MM.1S (cell line): ENCODE results near the gene RALGAPA2.

ENCODE experiments used
- DNase-seq: peaks from one replicate; pipeline ENCODE4 v3.0.0-alpha.2; 2015
- H2AFZ ChIP-seq: fragments of 300-600 bp; sonication (generic); 2 replicates; pipeline ENCODE4 v1.6.0; 2016; ENCODE audit warnings: antibody characterized with exemption, low read length
- H3F3A ChIP-seq: fragments of 300-600 bp; sonication (generic); 2 replicates; pipeline ENCODE4 v1.6.1; 2016; ENCODE audit warnings: mild to moderate bottlenecking, antibody characterized with exemption, low read length, moderate library complexity, mixed read lengths; ENCODE audit not compliant: insufficient read depth
- H3K27ac ChIP-seq: fragments of 300-600 bp; sonication (generic); 2 replicates; pipeline ENCODE4 v1.5.1; 2016; ENCODE audit warnings: mild to moderate bottlenecking, low read length
- H3K27me3 ChIP-seq: fragments of 300-600 bp; sonication (generic); replicated peaks from 2 replicates; pipeline ENCODE4 v1.6.0; 2016; ENCODE audit warnings: low read length; ENCODE audit not compliant: insufficient read depth
- H3K36me3 ChIP-seq: fragments of 300-600 bp; sonication (generic); replicated peaks from 2 replicates; pipeline ENCODE4 v1.6.1; 2016; ENCODE audit warnings: mild to moderate bottlenecking, low read length, mixed read lengths; ENCODE audit not compliant: insufficient read depth
- H3K4me1 ChIP-seq: fragments of 300-600 bp; sonication (generic); 2 replicates; pipeline ENCODE4 v1.6.1; 2016; ENCODE audit warnings: low read length, mixed read lengths
- H3K4me2 ChIP-seq: fragments of 300-600 bp; sonication (generic); 2 replicates; pipeline ENCODE4 v1.6.0; 2016; ENCODE audit warnings: low read depth, low read length
- H3K4me3 ChIP-seq: fragments of 300-600 bp; sonication (generic); 2 replicates; pipeline ENCODE4 v1.5.1; 2016; ENCODE audit warnings: low read length, mixed read lengths
- H3K79me2 ChIP-seq: fragments of 300-600 bp; sonication (generic); 2 replicates; pipeline ENCODE4 v1.6.1; 2016; ENCODE audit warnings: mixed run types, low read length, mixed read lengths
- H3K9ac ChIP-seq: fragments of 300-600 bp; sonication (generic); 2 replicates; pipeline ENCODE4 v1.6.1; 2016; ENCODE audit warnings: low read length, mixed read lengths
- H3K9me2 ChIP-seq: fragments of 300-600 bp; sonication (generic); replicated peaks from 2 replicates; pipeline ENCODE4 v1.6.1; 2016; ENCODE audit warnings: mild to moderate bottlenecking, low read length, mixed read lengths; ENCODE audit not compliant: insufficient read depth
- H3K9me3 ChIP-seq: fragments of 300-600 bp; sonication (generic); replicated peaks from 2 replicates; pipeline ENCODE4 v1.6.1; 2016; ENCODE audit warnings: mild to moderate bottlenecking, low read length, mixed read lengths; ENCODE audit not compliant: insufficient read depth
- H4K20me1 ChIP-seq: fragments of 300-600 bp; sonication (generic); 2 replicates; pipeline ENCODE4 v1.6.1; 2016; ENCODE audit warnings: mild to moderate bottlenecking, low read length, moderate library complexity, mixed read lengths; ENCODE audit not compliant: insufficient read depth
- CTCF ChIP-seq: fragments of 300-600 bp; sonication (generic); IDR thresholded peaks from 2 replicates; pipeline ENCODE4 v1.5.1; 2016; ENCODE audit warnings: antibody characterized with exemption, low read length, mixed read lengths
- EZH2 ChIP-seq: fragments of 300-600 bp; sonication (generic); optimal IDR thresholded peaks from 2 replicates; pipeline ENCODE3; 2017; ENCODE audit warnings: low read depth, mild to moderate bottlenecking, antibody characterized with exemption, low read length, mixed read lengths
- EZH2phosphoT487 ChIP-seq: fragments of 300-600 bp; sonication (generic); IDR thresholded peaks from 2 replicates; pipeline ENCODE4 v1.6.1; 2018; ENCODE audit warnings: antibody characterized with exemption, low read length

Gene RALGAPA2

DNA sequence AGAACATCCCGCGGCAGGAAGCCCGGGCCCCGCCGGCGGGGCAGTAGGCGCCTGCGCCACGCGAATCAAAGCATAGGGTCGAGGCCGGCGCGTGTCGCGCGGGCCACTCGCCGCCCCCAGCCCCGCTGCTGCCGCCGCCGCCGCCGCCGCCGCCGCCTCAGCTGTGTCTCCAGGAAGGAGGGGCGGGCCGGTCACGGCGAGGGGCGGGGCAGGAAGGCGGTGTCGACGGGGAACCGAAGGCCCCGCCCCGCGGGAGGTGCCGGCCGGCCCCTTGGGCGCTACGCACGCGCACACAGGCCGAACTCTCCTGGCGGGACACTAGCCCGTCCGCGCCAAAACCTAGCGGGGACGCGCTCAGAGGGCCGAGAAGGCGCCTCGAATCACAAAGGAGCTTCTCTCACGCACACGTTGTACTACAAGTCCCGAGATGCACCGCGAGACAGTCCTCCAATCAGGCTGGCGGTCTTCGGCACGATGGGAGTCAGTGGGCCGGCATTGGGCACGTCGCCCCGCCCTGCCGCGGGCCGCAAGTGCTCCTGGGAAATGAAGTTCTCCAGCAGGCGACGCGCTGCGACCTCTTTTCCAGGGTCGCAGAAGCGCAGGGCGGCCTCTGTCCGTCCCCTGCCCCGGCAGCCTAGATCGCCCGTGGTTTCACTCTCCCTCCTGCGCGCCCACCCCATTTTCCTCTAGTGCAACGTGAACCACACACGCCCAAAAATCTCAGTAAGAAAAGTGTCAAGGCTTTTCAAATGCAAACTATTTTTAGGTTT is at the start of gene RALGAPA2:
TSS of gene RALGAPA2 (minus strand) at position 171 of the 770 bp plus-strand sequence. CDS start at position 7, 164 bp downstream.
- Histone ChIP-seq H3K27ac (peak within 1 kb of the TSS; percentile 76; the same call in 1 of the 2 replicates), H4K20me1 (no peaks in the 10 kb centered on the region), H3K4me3 (peak within 1 kb of the TSS; percentile 81), H3K27me3 (no peaks in the 10 kb centered on the region), H3K9me2 (no peaks in the 10 kb centered on the region), H3K9ac (peak within 1 kb of the TSS; percentile 67), H3K4me1 (peaks cover 4% of the 10 kb centered on the region; the same call in 1 of the 2 replicates), H2AFZ (peak within 1 kb of the TSS; percentile 99), H3K4me2 (peak within 1 kb of the TSS; percentile 91), H3K36me3 (no peaks in the 10 kb centered on the region), H3F3A (no peaks in the 10 kb centered on the region; the same call in 1 of the 2 replicates), H3K79me2 (no peaks in the 10 kb centered on the region), H3K9me3 (no peaks in the 10 kb centered on the region)
- DNase-seq = peak; percentile 98
- no peak for TF ChIP-seq CTCF
- TF ChIP-seq EZH2phosphoT487 = no peak
- no peak for TF ChIP-seq EZH2

DNA sequence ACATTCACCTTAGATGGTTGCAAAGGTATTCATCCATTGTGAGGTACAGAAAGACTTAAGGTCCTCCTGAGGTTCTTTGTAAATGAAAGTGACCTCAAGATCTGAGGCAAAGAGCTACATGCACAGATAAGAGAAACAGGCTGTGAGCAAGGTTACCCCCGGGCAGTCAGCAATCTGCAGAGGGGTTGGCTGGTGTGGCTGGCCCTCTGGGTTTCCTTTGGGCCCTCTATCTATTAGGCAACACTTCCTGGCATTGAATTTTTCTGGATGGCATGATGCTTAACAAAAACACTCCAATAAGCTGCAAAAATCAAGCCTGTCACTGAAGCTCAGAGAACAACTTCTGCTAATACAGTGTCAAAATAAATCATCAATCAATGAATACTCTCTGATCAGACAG is 48.9 kb upstream of the RALGAPA2 start:
- TF ChIP-seq CTCF (no peak), EZH2 (no peak), EZH2phosphoT487 (no peak)
- Histone ChIP-seq H2AFZ (no peak overlapping the region), H3K27me3 (no peaks in the 10 kb centered on the region), H3K4me1 (no peaks in the 10 kb centered on the region), H3K36me3 (no peaks in the 10 kb centered on the region), H3K79me2 (no peaks in the 10 kb centered on the region), H4K20me1 (no peaks in the 10 kb centered on the region), H3K9ac (no peak overlapping the region), H3K9me3 (no peaks in the 10 kb centered on the region), H3K27ac (no peak overlapping the region), H3F3A (no peaks in the 10 kb centered on the region), H3K9me2 (no peaks in the 10 kb centered on the region), H3K4me2 (no peak overlapping the region), H3K4me3 (no peak overlapping the region)
- DNase-seq = no peak

GRCh38 chr20:20759132-20759531 is 46.7 kb upstream of the RALGAPA2 start:
- H3K27ac ChIP-seq = no peak overlapping the region
- H3K4me2 ChIP-seq = no peak overlapping the region
- no peaks in the 10 kb centered on the region for H3K4me1 ChIP-seq
- no peaks in the 10 kb centered on the region for H3K79me2 ChIP-seq
- no peaks in the 10 kb centered on the region for H3K36me3 ChIP-seq
- H3K27me3 ChIP-seq = no peaks in the 10 kb centered on the region
- H2AFZ ChIP-seq = no peak overlapping the region
- DNase-seq = no peak
- H3K9me2 ChIP-seq = no peaks in the 10 kb centered on the region
- TF ChIP-seq CTCF = no peak
- TF ChIP-seq EZH2phosphoT487 = no peak
- TF ChIP-seq EZH2 = no peak
- no peak overlapping the region for H3K4me3 ChIP-seq
- H3K9ac ChIP-seq = no peak overlapping the region
- no peaks in the 10 kb centered on the region for H4K20me1 ChIP-seq
- no peaks in the 10 kb centered on the region for H3K9me3 ChIP-seq
- H3F3A ChIP-seq = no peaks in the 10 kb centered on the region
